A673 (cell line): ENCODE data around the gene LYPD3. TPM values are rescaled to one million over a fixed set of nuclear protein-coding genes. Genes with fewer than 3 reads are reported as not detected.

ENCODE experiments used
- BruUV-seq: library from RNA; stranded (reverse); fragments of 400-500 nt; replicated peaks from 2 replicates; lab custom pipeline; 2021; lab: Mats Ljungman, UMichigan
- CTCF ChIA-PET: fragments of 300-600 bp; sonication (Branson Sonifier 250); formaldehyde crosslinking; loops from one replicate; lab custom pipeline; 2022; ENCODE audit warnings: antibody characterized with exemption; lab: Charles Lee
- POLR2A ChIA-PET: fragments of 300-600 bp; sonication (Branson Sonifier 250); formaldehyde crosslinking; loops from one replicate; lab custom pipeline; 2022; ENCODE audit warnings: antibody characterized with exemption; ENCODE audit not compliant: low non-redundant PET; lab: Charles Lee
- DNase-seq: peaks from one replicate; pipeline ENCODE4 v3.0.0-alpha.2; 2015; ENCODE audit warnings: low spot score
- H3K27ac ChIP-seq: fragments of 200-600 bp; sonication (generic); 2 replicates; pipeline ENCODE4 v1.5.1; 2016; ENCODE audit warnings: mixed run types, low read depth, mild to moderate bottlenecking, mixed read lengths, antibody characterized with exemption, low read length; ENCODE audit not compliant: poor library complexity, severe bottlenecking
- H3K27me3 ChIP-seq: fragments of 200-600 bp; sonication (generic); replicated peaks from 2 replicates; pipeline ENCODE4 v1.6.1; 2017; ENCODE audit warnings: mixed run types, low read depth, mild to moderate bottlenecking, mixed read lengths, antibody characterized with exemption, low read length; ENCODE audit not compliant: insufficient read depth, poor library complexity
- H3K36me3 ChIP-seq: fragments of 200-600 bp; sonication (generic); 2 replicates; pipeline ENCODE4 v1.6.1; 2016; ENCODE audit warnings: mixed run types, mild to moderate bottlenecking, mixed read lengths, antibody characterized with exemption, low read length; ENCODE audit not compliant: insufficient read depth, poor library complexity, severe bottlenecking
- H3K4me1 ChIP-seq: fragments of 200-600 bp; sonication (generic); 2 replicates; pipeline ENCODE4 v1.6.1; 2017; ENCODE audit warnings: mixed run types, mild to moderate bottlenecking, mixed read lengths, antibody characterized with exemption, low read length; ENCODE audit not compliant: insufficient read depth, poor library complexity, severe bottlenecking
- H3K4me3 ChIP-seq: fragments of 200-600 bp; sonication (generic); 2 replicates; pipeline ENCODE4 v1.5.1; 2016; ENCODE audit warnings: low read depth, mixed run types, mild to moderate bottlenecking, mixed read lengths, low read length; ENCODE audit not compliant: poor library complexity, severe bottlenecking
- H3K9me3 ChIP-seq: fragments of 200-600 bp; sonication (generic); 2 replicates; pipeline ENCODE4 v1.6.1; 2016; ENCODE audit warnings: mixed run types, low read depth, mild to moderate bottlenecking, mixed read lengths, antibody characterized with exemption, low read length; ENCODE audit not compliant: poor library complexity, severe bottlenecking
- CTCF ChIP-seq: fragments of 300-800, 200-600 bp; sonication (generic); conservative IDR thresholded peaks from 2 replicates; pipeline ENCODE4 v1.5.1; 2017; ENCODE audit warnings: low read depth, mild to moderate bottlenecking, antibody characterized with exemption, low read length, moderate library complexity, mixed read lengths
- EZH2 ChIP-seq: fragments of 200-600 bp; sonication (generic); IDR thresholded peaks from 2 replicates; pipeline ENCODE4 v1.6.1; 2017; ENCODE audit warnings: borderline replicate concordance, low read depth, mild to moderate bottlenecking, mixed read lengths, antibody characterized with exemption, low read length; ENCODE audit not compliant: poor library complexity, severe bottlenecking
- intact Hi-C: fragments of 100-400 bp; cut with micrococcal nuclease; formaldehyde crosslinking; loops from one replicate; pipeline ENCODE4 v1.10.0; 2022; ENCODE audit not compliant: unreplicated experiment
- total RNA-seq: library from RNA; stranded (reverse); gene quantifications from 2 replicates; pipeline ENCODE4 v1.2.3, GENCODE V29; 2021

Gene LYPD3
- total RNA-seq, 1 experiment from 2014 or later = 0.21 TPM

GRCh38 chr19:43505941-43506340 lies 40.5 kb upstream of the LYPD3 start:
- Histone ChIP-seq H3K27me3 (no peaks in the 10 kb centered on the region), H3K27ac (no peak overlapping the region), H3K4me3 (no peak overlapping the region), H3K9me3 (no peaks in the 10 kb centered on the region), H3K36me3 (peaks cover 5% of the 10 kb centered on the region), H3K4me1 (peaks cover 5% of the 10 kb centered on the region)
- TF ChIP-seq CTCF (no peak), EZH2 (no peak)
- no peak for DNase-seq
- CTCF ChIA-PET = interaction anchor here (2.6 kb wide), 1 partner anchor 14 kb away, joined by 10 read pairs; no protein-coding TSS in a partner anchor
- POLR2A ChIA-PET = no interaction called here
- no TSS peak for BruUV-seq
- intact Hi-C loops = no loop called here

- Histone ChIP-seq H3K27me3 (no peaks in the 10 kb centered on the region), H3K36me3 (peaks cover 5% of the 10 kb centered on the region), H3K4me1 (peaks cover 5% of the 10 kb centered on the region), H3K27ac (no peak overlapping the region), H3K4me3 (no peak overlapping the region), H3K9me3 (no peaks in the 10 kb centered on the region)
- no peak for DNase-seq
- intact Hi-C loops = no loop called here
- ChIA-PET POLR2A (interaction anchor here (0.6 kb wide), 1 partner anchor 138 kb away, joined by 3 read pairs; no protein-coding TSS in a partner anchor), CTCF (interaction anchor here (2.6 kb wide), 1 partner anchor 14 kb away, joined by 10 read pairs; no protein-coding TSS in a partner anchor)
- TF ChIP-seq EZH2 (no peak), CTCF (no peak)
- no TSS peak for BruUV-seq
These were observed 39.7 kb upstream of the LYPD3 start for GRCh38 chr19:43505186-43505456.

- no peak for DNase-seq
These were observed 39.2 kb upstream of the LYPD3 start, which contains the start of gene PHLDB3 for GRCh38 chr19:43504426-43505185. PHLDB3 (minus strand) TSS chr19:43504746; CDS start chr19:43504118, 628 bp downstream.

More at GRCh38 chr19:43504426-43505185, 39.2 kb upstream of the LYPD3 start, which contains the start of gene PHLDB3:
- Histone ChIP-seq H3K27ac (peak within 1 kb of the TSS; percentile 73), H3K9me3 (no peaks in the 10 kb centered on the region), H3K4me3 (peak within 1 kb of the TSS; percentile 83), H3K27me3 (no peaks in the 10 kb centered on the region), H3K4me1 (peaks cover 5% of the 10 kb centered on the region), H3K36me3 (peaks cover 5% of the 10 kb centered on the region)
- ChIA-PET POLR2A (interaction anchor here (0.6 kb wide), 1 partner anchor 139 kb away, joined by 3 read pairs; no protein-coding TSS in a partner anchor), CTCF (interaction anchor here (1.0 to 2.6 kb wide), 3 partner anchors 15 to 68 kb away, joined by 3 to 10 read pairs (median 3); no protein-coding TSS in a partner anchor)
- no TSS peak for BruUV-seq
- TF ChIP-seq CTCF (no peak), EZH2 (no peak)
- intact Hi-C loops = loop anchor here (5.0 kb wide), 1 partner anchor 57 kb away; no protein-coding TSS in a partner anchor
